Measurements from ENCODE around the gene SH3RF3.

GRCh38 chr2:109087055-109087663 lies 41.8 kb upstream of the SH3RF3 start:
- TF ChIP-seq CTCF (IDR thresholded peaks at IDR 0.05; ENCODE audit: insufficient read depth, low read depth, low read length) = no peak
- no peak for TF ChIP-seq EZH2 (IDR thresholded peaks at IDR 0.05; ENCODE audit: insufficient read depth, low read length)
